GM12878 (cell line): Measurements from ENCODE around the gene QRFP.

Experiments
- CEBPB ChIP-seq, 2 experiments: fragments of 150-350 bp in 1 of 2; IDR thresholded peaks; 2 replicates each; pipeline ENCODE4 v1.6.1; 2012 to 2014; ENCODE audit warnings: low read depth in 2 of 2, low read length in 2 of 2, borderline replicate concordance in 1 of 2, inconsistent platforms in 1 of 2
- CREB1 ChIP-seq: IDR thresholded peaks from 2 replicates; pipeline ENCODE4 v1.6.1; 2012; ENCODE audit warnings: low read depth, mild to moderate bottlenecking, inconsistent platforms
- PML ChIP-seq: IDR thresholded peaks from 2 replicates; pipeline ENCODE4 v1.6.1; 2012; ENCODE audit warnings: low read length, inconsistent platforms
- RAD21 ChIP-seq: IDR thresholded peaks from 2 replicates; pipeline ENCODE4 v1.6.1; 2011; ENCODE audit warnings: mild to moderate bottlenecking, low read depth, low read length, moderate library complexity; ENCODE audit not compliant: insufficient read depth
- YY1 ChIP-seq: IDR thresholded peaks from 2 replicates; pipeline ENCODE4 v1.6.1; 2011; ENCODE audit warnings: low read depth, mild to moderate bottlenecking, low read length
- TF ChIP-seq, protein P1 (sequence below): IDR thresholded peaks from 2 replicates; pipeline ENCODE4 v1.6.1; 2012; ENCODE audit warnings: mild to moderate bottlenecking, low read depth, low read length
- TF ChIP-seq, protein P2 (sequence below), 3 experiments: IDR thresholded peaks in 2 of 3; conservative IDR thresholded peaks in 1 of 3; 2 replicates each; pipeline ENCODE4 v1.5.1; 2011; ENCODE audit warnings: low read depth in 3 of 3, low read length in 3 of 3, mild to moderate bottlenecking in 3 of 3, control low read depth in 2 of 3, moderate library complexity in 2 of 3, inconsistent platforms in 1 of 3, mixed read lengths in 1 of 3; ENCODE audit not compliant: control insufficient read depth in 2 of 3, insufficient read depth in 1 of 3; ENCODE audit errors: extremely low read depth in 1 of 3

DNA sequence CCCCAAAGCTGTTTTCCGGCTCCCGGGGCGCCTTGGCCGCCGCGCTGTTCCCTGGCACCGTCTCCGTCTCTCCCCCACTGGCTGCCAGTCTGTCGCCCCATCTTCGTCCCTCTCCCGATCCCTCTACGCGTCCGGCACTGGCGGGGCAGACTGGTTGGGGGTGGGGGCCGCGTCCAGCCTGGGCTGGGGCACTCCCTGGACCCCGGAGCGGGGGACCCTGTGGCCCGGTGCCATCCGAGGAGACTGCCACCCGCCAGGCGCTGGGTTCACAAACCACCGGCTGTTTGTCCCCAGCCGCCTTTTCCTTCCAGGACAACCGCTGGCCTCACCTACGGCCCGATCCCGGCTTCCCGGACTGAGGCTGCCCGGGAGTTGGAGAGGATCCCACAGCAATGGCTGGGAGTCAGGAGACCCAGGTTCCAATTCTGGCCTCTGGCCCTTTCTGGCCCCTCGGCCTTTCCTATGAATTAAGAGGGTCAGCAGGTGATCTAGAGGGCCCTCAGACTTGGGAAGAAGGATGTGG, 43.5 kb upstream of the QRFP start:
- TF ChIP-seq, protein P1, sequence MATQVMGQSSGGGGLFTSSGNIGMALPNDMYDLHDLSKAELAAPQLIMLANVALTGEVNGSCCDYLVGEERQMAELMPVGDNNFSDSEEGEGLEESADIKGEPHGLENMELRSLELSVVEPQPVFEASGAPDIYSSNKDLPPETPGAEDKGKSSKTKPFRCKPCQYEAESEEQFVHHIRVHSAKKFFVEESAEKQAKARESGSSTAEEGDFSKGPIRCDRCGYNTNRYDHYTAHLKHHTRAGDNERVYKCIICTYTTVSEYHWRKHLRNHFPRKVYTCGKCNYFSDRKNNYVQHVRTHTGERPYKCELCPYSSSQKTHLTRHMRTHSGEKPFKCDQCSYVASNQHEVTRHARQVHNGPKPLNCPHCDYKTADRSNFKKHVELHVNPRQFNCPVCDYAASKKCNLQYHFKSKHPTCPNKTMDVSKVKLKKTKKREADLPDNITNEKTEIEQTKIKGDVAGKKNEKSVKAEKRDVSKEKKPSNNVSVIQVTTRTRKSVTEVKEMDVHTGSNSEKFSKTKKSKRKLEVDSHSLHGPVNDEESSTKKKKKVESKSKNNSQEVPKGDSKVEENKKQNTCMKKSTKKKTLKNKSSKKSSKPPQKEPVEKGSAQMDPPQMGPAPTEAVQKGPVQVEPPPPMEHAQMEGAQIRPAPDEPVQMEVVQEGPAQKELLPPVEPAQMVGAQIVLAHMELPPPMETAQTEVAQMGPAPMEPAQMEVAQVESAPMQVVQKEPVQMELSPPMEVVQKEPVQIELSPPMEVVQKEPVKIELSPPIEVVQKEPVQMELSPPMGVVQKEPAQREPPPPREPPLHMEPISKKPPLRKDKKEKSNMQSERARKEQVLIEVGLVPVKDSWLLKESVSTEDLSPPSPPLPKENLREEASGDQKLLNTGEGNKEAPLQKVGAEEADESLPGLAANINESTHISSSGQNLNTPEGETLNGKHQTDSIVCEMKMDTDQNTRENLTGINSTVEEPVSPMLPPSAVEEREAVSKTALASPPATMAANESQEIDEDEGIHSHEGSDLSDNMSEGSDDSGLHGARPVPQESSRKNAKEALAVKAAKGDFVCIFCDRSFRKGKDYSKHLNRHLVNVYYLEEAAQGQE = no peak
- TF ChIP-seq, protein P2, sequence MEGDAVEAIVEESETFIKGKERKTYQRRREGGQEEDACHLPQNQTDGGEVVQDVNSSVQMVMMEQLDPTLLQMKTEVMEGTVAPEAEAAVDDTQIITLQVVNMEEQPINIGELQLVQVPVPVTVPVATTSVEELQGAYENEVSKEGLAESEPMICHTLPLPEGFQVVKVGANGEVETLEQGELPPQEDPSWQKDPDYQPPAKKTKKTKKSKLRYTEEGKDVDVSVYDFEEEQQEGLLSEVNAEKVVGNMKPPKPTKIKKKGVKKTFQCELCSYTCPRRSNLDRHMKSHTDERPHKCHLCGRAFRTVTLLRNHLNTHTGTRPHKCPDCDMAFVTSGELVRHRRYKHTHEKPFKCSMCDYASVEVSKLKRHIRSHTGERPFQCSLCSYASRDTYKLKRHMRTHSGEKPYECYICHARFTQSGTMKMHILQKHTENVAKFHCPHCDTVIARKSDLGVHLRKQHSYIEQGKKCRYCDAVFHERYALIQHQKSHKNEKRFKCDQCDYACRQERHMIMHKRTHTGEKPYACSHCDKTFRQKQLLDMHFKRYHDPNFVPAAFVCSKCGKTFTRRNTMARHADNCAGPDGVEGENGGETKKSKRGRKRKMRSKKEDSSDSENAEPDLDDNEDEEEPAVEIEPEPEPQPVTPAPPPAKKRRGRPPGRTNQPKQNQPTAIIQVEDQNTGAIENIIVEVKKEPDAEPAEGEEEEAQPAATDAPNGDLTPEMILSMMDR (IDR thresholded peaks at IDR 0.05 in 2 of 3, conservative IDR thresholded peaks at IDR 0.05 in 1 of 3; ENCODE audit: control insufficient read depth in 2 of 3, extremely low read depth in 1 of 3, insufficient read depth in 1 of 3, low read depth in 3 of 3, low read length in 3 of 3) = no peak
- TF ChIP-seq PML (no peak), RAD21 (no peak), CREB1 (no peak), YY1 (no peak), CEBPB (IDR thresholded peaks at IDR 0.05; ENCODE audit: borderline replicate concordance in 1 of 2, low read depth in 2 of 2, low read length in 2 of 2) (no peak)
